HepG2 (cell line): Measurements from ENCODE around the gene ZNF488. TPM values are rescaled to one million over a fixed set of nuclear protein-coding genes. Genes with fewer than 3 reads are reported as not detected.

Experiments used
- AHR ChIP-seq: IDR thresholded peaks from 2 replicates; pipeline ENCODE4 v1.6.1; 2018; ENCODE audit warnings: missing genetic modification reagents, missing compliant biosample characterization
- CCDC6 ChIP-seq: sonication (generic); formaldehyde crosslinking; IDR thresholded peaks from 2 replicates; pipeline ENCODE4 v1.8.1; 2022; ENCODE audit warnings: mild to moderate bottlenecking, missing genetic modification reagents, moderate library complexity
- E2F1 ChIP-seq: sonication (generic); formaldehyde crosslinking; IDR thresholded peaks from 2 replicates; pipeline ENCODE4 v1.5.0; 2020; ENCODE audit warnings: missing genetic modification reagents
- GTF2F1 ChIP-seq: fragments of 150-350 bp; IDR thresholded peaks from 2 replicates; pipeline ENCODE4 v1.6.1; 2014; ENCODE audit warnings: low read length
- HMGXB4 ChIP-seq, 2 experiments: sonication (generic) in 1 of 2; formaldehyde crosslinking in 1 of 2; IDR thresholded peaks; 2 replicates each; pipeline versions ENCODE4 v1.4.0 to v1.6.1; 2018 to 2020; ENCODE audit warnings: missing genetic modification reagents in 2 of 2, borderline replicate concordance in 1 of 2, low read depth in 1 of 2, mild to moderate bottlenecking in 1 of 2, missing biosample characterization in 1 of 2
- IRX3 ChIP-seq: sonication (generic); formaldehyde crosslinking; IDR thresholded peaks from 2 replicates; pipeline ENCODE4 v1.8.1; 2023; ENCODE audit warnings: mild to moderate bottlenecking, low read depth, missing genetic modification reagents, borderline replicate concordance
- REST ChIP-seq, 2 experiments: IDR thresholded peaks; 2 replicates each; pipeline ENCODE4 v1.6.1; 2011 to 2012; ENCODE audit warnings: low read length in 2 of 2, borderline replicate concordance in 1 of 2, low read depth in 1 of 2, mild to moderate bottlenecking in 1 of 2, moderate library complexity in 1 of 2
- STAT6 ChIP-seq: sonication (generic); formaldehyde crosslinking; IDR thresholded peaks from 2 replicates; pipeline ENCODE4 v1.4.0; 2020; ENCODE audit warnings: missing genetic modification reagents, mild to moderate bottlenecking, borderline replicate concordance
- TEAD2 ChIP-seq: sonication (generic); formaldehyde crosslinking; IDR thresholded peaks from 2 replicates; pipeline ENCODE4 v1.9.0; 2021; ENCODE audit warnings: missing genetic modification reagents
- U2AF1 ChIP-seq: fragments of 200-400 bp; formaldehyde crosslinking; optimal IDR thresholded peaks from 2 replicates; pipeline ENCODE3; 2017; ENCODE audit warnings: mild to moderate bottlenecking, low read depth, low read length
- ZBTB14 ChIP-seq: sonication (generic); formaldehyde crosslinking; IDR thresholded peaks from 2 replicates; pipeline ENCODE4 v1.4.0; 2020; ENCODE audit warnings: missing genetic modification reagents
- ZNF362 ChIP-seq: sonication (generic); formaldehyde crosslinking; IDR thresholded peaks from 2 replicates; pipeline ENCODE4 v1.4.0; 2020; ENCODE audit warnings: missing genetic modification reagents, mild to moderate bottlenecking, borderline replicate concordance
- ZNF740 ChIP-seq: sonication (generic); formaldehyde crosslinking; IDR thresholded peaks from 2 replicates; pipeline ENCODE4 v1.4.0; 2020; ENCODE audit warnings: missing genetic modification reagents
- ZNF850 ChIP-seq: sonication (generic); formaldehyde crosslinking; conservative IDR thresholded peaks from 2 replicates; pipeline ENCODE4 v1.9.0; 2021; ENCODE audit warnings: mild to moderate bottlenecking, missing genetic modification reagents
- ZSCAN29 ChIP-seq: sonication (generic); formaldehyde crosslinking; conservative IDR thresholded peaks from 2 replicates; pipeline ENCODE4 v1.4.0; 2020; ENCODE audit warnings: mild to moderate bottlenecking, missing genetic modification reagents
- polyA plus RNA-seq, 8 experiments: library from polyadenylated mRNA; depleted of rRNA in 3 of 8; stranded (reverse) in 7 of 8; unstranded in 1 of 8; fragments of >200 nt; fragmentation: Illumina TruSeq in 4 of 8; extraction: Trizol in 4 of 8; gene quantifications; 2 replicates each; pipeline versions ENCODE4 v1.2.1 to v1.2.3, GENCODE V29; 2011 to 2016; ENCODE audit warnings: low read depth in 4 of 8, missing spikeins in 1 of 8, mixed read lengths in 1 of 8; ENCODE audit not compliant: insufficient read depth in 1 of 8
- total RNA-seq, 5 experiments: library from RNA; depleted of rRNA; stranded (reverse); fragments of >200 nt; fragmentation: Illumina TruSeq; extraction: Trizol; gene quantifications; 2 replicates each; pipeline ENCODE4 v1.2.3, GENCODE V29; 2016; ENCODE audit warnings: low read depth in 1 of 5

ZNF488 gene
- total and polyA plus RNA-seq, 2 of the 13 experiments (the other 11 are each of a cell fraction or from before 2014, with no cell fraction given), result 0.13 to 0.15 TPM

- no peak for TF ChIP-seq STAT6 (CRISPR knock-in tag)
- TF ChIP-seq GTF2F1, result no peak
- TF ChIP-seq AHR (CRISPR knock-in tag), result no peak
- no peak for TF ChIP-seq U2AF1
- no peak for TF ChIP-seq CCDC6 (CRISPR knock-in tag)
- no peak for TF ChIP-seq REST (IDR thresholded peaks at IDR 0.05; ENCODE audit: borderline replicate concordance in 1 of 2, low read depth in 1 of 2, low read length in 2 of 2)
- no peak for TF ChIP-seq ZNF362
- TF ChIP-seq ZNF740 (CRISPR knock-in tag), result no peak
- 0 out of 4 replicates have a peak, but pooled peaks of 1 of the 2 experiments have one; percentile 34 for TF ChIP-seq HMGXB4 (CRISPR knock-in tag; IDR thresholded peaks at IDR 0.05; ENCODE audit: borderline replicate concordance in 1 of 2, low read depth in 1 of 2)
- TF ChIP-seq ZSCAN29 (CRISPR knock-in tag), result no peak
- TF ChIP-seq TEAD2 (CRISPR knock-in tag), result no peak
- TF ChIP-seq IRX3 (CRISPR knock-in tag), result no peak
- TF ChIP-seq E2F1 (CRISPR knock-in tag), result peak; percentile 55; the same call in 1 of the 2 replicates
- no peak for TF ChIP-seq ZNF850
- no peak for TF ChIP-seq ZBTB14 (CRISPR knock-in tag)
Observed at GRCh38 chr10:47384148-47384921, at the start of gene ZNF488 (continued).
